GM15510 (cell line): Measurements from ENCODE around the gene SCIN.

ENCODE experiments used
- POLR2A ChIP-seq: IDR thresholded peaks from 3 replicates; pipeline ENCODE4 v1.6.1; 2011; ENCODE audit warnings: borderline replicate concordance; ENCODE audit not compliant: insufficient read length; ENCODE audit errors: extremely low read depth

Gene SCIN

GRCh38 chr7:12637819-12638592 is 67.5 kb downstream of the SCIN start:
- TF ChIP-seq POLR2A, result no peak

- TF ChIP-seq POLR2A, result no peak
Observed at GRCh38 chr7:12638851-12639456, 68.4 kb downstream of the SCIN start.

- TF ChIP-seq POLR2A, result no peak
Observed at GRCh38 chr7:12640299-12641096, 70.0 kb downstream of the SCIN start.

- no peak for TF ChIP-seq POLR2A
Observed at GRCh38 chr7:12641196-12641595, 70.7 kb downstream of the SCIN start.

- no peak for TF ChIP-seq POLR2A
Observed at GRCh38 chr7:12642508-12642907, 72.0 kb downstream of the SCIN start.

GRCh38 chr7:12643001-12643643 is 72.6 kb downstream of the SCIN start:
- no peak for TF ChIP-seq POLR2A

GRCh38 chr7:12643644-12644043 is 73.1 kb downstream of the SCIN start:
- no peak for TF ChIP-seq POLR2A

- no peak for TF ChIP-seq POLR2A
Observed at GRCh38 chr7:12646139-12646538, 75.6 kb downstream of the SCIN start.

GRCh38 chr7:12647364-12648219 is 77.1 kb downstream of the SCIN start:
- TF ChIP-seq POLR2A, result no peak

- no peak for TF ChIP-seq POLR2A
Observed at GRCh38 chr7:12648704-12649261, 78.3 kb downstream of the SCIN start.

GRCh38 chr7:12649348-12649747 is 78.8 kb downstream of the SCIN start:
- TF ChIP-seq POLR2A, result no peak

GRCh38 chr7:12650080-12650479 is 79.6 kb downstream of the SCIN start:
- TF ChIP-seq POLR2A, result no peak

- TF ChIP-seq POLR2A, result no peak
Observed at GRCh38 chr7:12653110-12653509, 82.6 kb downstream of the SCIN start.

GRCh38 chr7:12653518-12653917 is 83.0 kb downstream of the SCIN start:
- TF ChIP-seq POLR2A, result no peak
